ENCODE results near the gene PHF19. TPM values are rescaled to one million over a fixed set of nuclear protein-coding genes. Genes with fewer than 3 reads are reported as not detected.

Gene PHF19
- total RNA-seq, 1 experiment from 2014 or later = 66.8 TPM

DNA sequence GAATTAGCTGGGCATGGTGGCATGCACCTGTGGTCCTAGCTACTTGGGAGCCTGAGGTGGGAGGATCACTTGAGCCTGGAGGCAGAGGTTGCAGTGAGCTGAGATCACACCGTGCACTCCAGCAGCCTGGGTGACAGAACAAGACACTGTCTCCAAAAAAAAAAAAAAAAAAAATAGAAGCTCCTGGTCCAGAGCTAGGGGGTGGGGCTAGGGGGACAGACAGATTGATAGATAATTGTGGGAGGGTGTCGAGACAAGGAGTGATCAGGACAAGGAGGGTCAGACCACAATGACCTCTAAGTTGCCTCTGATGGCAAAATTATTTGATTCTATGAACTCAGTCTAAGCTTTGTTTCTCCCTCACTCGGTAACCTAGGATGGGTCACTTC is 6.6 kb upstream of the PHF19 start:
- H4K20me1 ChIP-seq (ENCODE audit: control insufficient read depth, insufficient read depth, insufficient read length) = peaks cover 3% of the 10 kb centered on the region
- DNase-seq = no peak
- no peaks in the 10 kb centered on the region for H3K27me3 ChIP-seq (ENCODE audit: insufficient read depth, low read length)
- H3K27me3 Mint-ChIP-seq (ENCODE audit: low read depth) = peaks cover 2% of the 10 kb centered on the region
- no peak overlapping the region for H3K27ac ChIP-seq (ENCODE audit: insufficient read length, low read depth, low read length)
- no peak overlapping the region for H2BK5ac ChIP-seq (ENCODE audit: insufficient read length, low read length)
- no peak overlapping the region for H3K27ac Mint-ChIP-seq
- H4K8ac ChIP-seq (replicated peaks; ENCODE audit: insufficient read length, low read depth, low read length) = no peak overlapping the region
- no peak overlapping the region for H3K18ac ChIP-seq (ENCODE audit: insufficient read length, low read depth, low read length)
- H3K56ac ChIP-seq (ENCODE audit: insufficient read length, low read depth, low read length) = no peak overlapping the region
- no peak overlapping the region for H3K14ac ChIP-seq (ENCODE audit: insufficient read depth, low read length)
- no peak overlapping the region for H2AFZ ChIP-seq (ENCODE audit: low read length)
- no peak overlapping the region for H3K4me2 ChIP-seq (ENCODE audit: insufficient read depth, insufficient read length, low read length)
- H3K4me1 ChIP-seq (ENCODE audit: insufficient read depth, low read length) = no peaks in the 10 kb centered on the region
- H3K23me2 ChIP-seq (ENCODE audit: insufficient read length, low read depth, low read length, poor library complexity, severe bottlenecking) = no peaks in the 10 kb centered on the region
- H3K23ac ChIP-seq (ENCODE audit: insufficient read length, low read depth, low read length) = no peak overlapping the region
- no peaks in the 10 kb centered on the region for H3K9me3 Mint-ChIP-seq
- TF ChIP-seq, protein P1, sequence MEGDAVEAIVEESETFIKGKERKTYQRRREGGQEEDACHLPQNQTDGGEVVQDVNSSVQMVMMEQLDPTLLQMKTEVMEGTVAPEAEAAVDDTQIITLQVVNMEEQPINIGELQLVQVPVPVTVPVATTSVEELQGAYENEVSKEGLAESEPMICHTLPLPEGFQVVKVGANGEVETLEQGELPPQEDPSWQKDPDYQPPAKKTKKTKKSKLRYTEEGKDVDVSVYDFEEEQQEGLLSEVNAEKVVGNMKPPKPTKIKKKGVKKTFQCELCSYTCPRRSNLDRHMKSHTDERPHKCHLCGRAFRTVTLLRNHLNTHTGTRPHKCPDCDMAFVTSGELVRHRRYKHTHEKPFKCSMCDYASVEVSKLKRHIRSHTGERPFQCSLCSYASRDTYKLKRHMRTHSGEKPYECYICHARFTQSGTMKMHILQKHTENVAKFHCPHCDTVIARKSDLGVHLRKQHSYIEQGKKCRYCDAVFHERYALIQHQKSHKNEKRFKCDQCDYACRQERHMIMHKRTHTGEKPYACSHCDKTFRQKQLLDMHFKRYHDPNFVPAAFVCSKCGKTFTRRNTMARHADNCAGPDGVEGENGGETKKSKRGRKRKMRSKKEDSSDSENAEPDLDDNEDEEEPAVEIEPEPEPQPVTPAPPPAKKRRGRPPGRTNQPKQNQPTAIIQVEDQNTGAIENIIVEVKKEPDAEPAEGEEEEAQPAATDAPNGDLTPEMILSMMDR (conservative IDR thresholded peaks at IDR 0.05) = no peak
- no peaks in the 10 kb centered on the region for H3K79me2 ChIP-seq (ENCODE audit: insufficient read depth, low read length)
- H3K9ac ChIP-seq (ENCODE audit: extremely low read depth, insufficient read length, low read length) = no peak overlapping the region
- H3K4me3 Mint-ChIP-seq = no peak overlapping the region
- no peak overlapping the region for H2BK15ac ChIP-seq (ENCODE audit: low read depth, low read length)
- H3K79me1 ChIP-seq (ENCODE audit: insufficient read depth, low read depth, low read length, poor library complexity, severe bottlenecking) = no peaks in the 10 kb centered on the region
- no peak overlapping the region for H3K4ac ChIP-seq (ENCODE audit: low read depth, low read length)
- no peaks in the 10 kb centered on the region for H3K9me3 ChIP-seq (ENCODE audit: control insufficient read depth, low read depth, low read length)
- no peak overlapping the region for H2AK5ac ChIP-seq (ENCODE audit: insufficient read length, low read length)
- peaks cover 15 to 18% of the 10 kb centered on the region in 2 experiments for H3K4me1 Mint-ChIP-seq
- no peak overlapping the region for H2BK12ac ChIP-seq (ENCODE audit: insufficient read length, low read depth, low read length)
- H3T11ph ChIP-seq (ENCODE audit: low read length) = no peak overlapping the region
- no peak overlapping the region for H4K5ac ChIP-seq (ENCODE audit: insufficient read length, low read depth, low read length)
- WGBS (ENCODE audit: extremely low coverage, insufficient read length, low lambda C conversion rate) = no CpG with 5 or more reads among the region's 3 CpGs
- no peak overlapping the region for H2BK120ac ChIP-seq (ENCODE audit: low read depth, low read length, poor library complexity, severe bottlenecking)
- no peak overlapping the region for H2BK20ac ChIP-seq (ENCODE audit: low read depth, low read length, poor library complexity, severe bottlenecking)
- no peak overlapping the region for H4K91ac ChIP-seq (ENCODE audit: insufficient read length, low read depth, low read length)
- H3K36me3 Mint-ChIP-seq (ENCODE audit: insufficient read depth in 1 of 3, low read depth in 3 of 3) = no peaks in the 10 kb centered on the region

Measured in H9 (cell line).